Measurements from ENCODE around the gene EPHB1. TPM values are rescaled to one million over a fixed set of nuclear protein-coding genes. Genes with fewer than 3 reads are reported as not detected.

Gene EPHB1
- total RNA-seq = 10 to 100 TPM in 4 of 8 experiments, 1 to 10 TPM in 2, under 1 TPM in 1, not detected in 1; 0.31 to 21.1 (median 13.7) TPM

DNA sequence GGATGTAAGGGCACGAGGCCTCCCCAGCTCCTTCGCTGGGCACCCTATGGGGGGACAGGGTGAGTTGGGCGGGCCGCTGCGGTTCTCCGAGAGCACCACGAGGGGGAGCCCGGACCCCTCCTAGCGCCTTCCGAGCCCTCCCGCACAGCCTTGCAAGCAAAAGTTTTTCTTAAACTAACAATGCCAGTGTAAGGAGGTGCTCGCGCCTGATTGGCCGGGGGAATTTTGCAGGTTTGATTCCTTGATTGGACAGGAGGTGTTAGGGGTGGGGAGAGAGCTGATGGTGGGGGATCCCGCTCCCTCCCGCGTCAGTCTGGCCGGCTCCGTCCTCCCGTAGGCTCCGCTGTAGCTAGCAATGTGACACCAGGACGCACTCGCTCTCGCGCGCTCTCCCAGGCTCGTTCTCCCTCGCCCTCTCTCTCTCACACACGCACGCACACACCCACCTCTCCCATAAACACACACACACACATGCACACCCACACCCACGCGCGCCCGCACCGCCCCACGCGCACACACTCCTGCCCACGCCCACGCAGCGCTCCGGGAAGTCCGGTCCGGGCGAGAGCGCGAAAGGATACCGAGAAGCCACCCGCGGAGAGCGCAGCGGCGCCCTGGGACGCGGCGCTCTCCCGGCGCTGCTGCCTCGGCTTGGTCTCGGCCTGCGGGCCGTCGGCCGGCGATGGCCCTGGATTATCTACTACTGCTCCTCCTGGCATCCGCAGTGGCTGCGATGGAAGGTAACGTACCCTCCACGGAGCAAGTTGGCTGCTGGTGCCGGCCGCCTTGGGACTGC is at the start of gene EPHB1:
TSS of gene EPHB1 (plus strand) at position 311 of the 796 bp plus-strand sequence.
- WGBS, 10 experiments = 0 to 6% (median 1%) methylated on average over 3 to 23 of the region's 70 CpGs; no CpG with 5 or more reads in 5 of the 10 experiments
- Histone ChIP-seq H3K4me1 (replicated peaks in 1 of 2) (peaks cover 20% of the 10 kb centered on the region in 2 donors), H3K4me3 (peak within 1 kb of the TSS; percentile 51 to 64 (median 61)), H3K27ac (peak within 1 kb of the TSS in 1 of 2 donors; percentile 49)
- ATAC-seq (replicated peaks in 6 of 8) = peak; percentile 79 to 96 (median 84)
- in situ Hi-C loops (cut with MboI; ENCODE audit: low pct_unique_long_range_greater_than_20kb in 2 of 9, low sequenced_read_pairs in 9 of 9, unreplicated experiment in 9 of 9) = loop anchor here in 5 of 9 experiments (10.0 to 25.0 kb wide), 4 partner anchors 667 to 1100 kb away; no protein-coding TSS in a partner anchor

GRCh38 chr3:134748698-134749097 is 46.4 kb upstream of the EPHB1 start:
- no peaks in the 10 kb centered on the region for H3K4me1 ChIP-seq (replicated peaks in 1 of 2)
- 80% methylated on average over 1 of the region's 1 CpG; no CpG with 5 or more reads in 9 of the 10 experiments for WGBS, 10 experiments
- no peak overlapping the region for H3K4me3 ChIP-seq
- in situ Hi-C loops (cut with MboI; ENCODE audit: low pct_unique_long_range_greater_than_20kb in 2 of 9, low sequenced_read_pairs in 9 of 9, unreplicated experiment in 9 of 9) = no loop called here
- H3K27ac ChIP-seq = no peak overlapping the region
- ATAC-seq (replicated peaks in 6 of 8) = no peak

- ATAC-seq (replicated peaks in 6 of 8) = no peak
- Histone ChIP-seq H3K4me3 (no peak overlapping the region), H3K27ac (no peak overlapping the region), H3K4me1 (replicated peaks in 1 of 2) (no peaks in the 10 kb centered on the region)
- in situ Hi-C loops (cut with MboI; ENCODE audit: low pct_unique_long_range_greater_than_20kb in 2 of 9, low sequenced_read_pairs in 9 of 9, unreplicated experiment in 9 of 9) = no loop called here
- 57 to 100% (median 83%) methylated on average over 1 to 2 of the region's 2 CpGs; no CpG with 5 or more reads in 5 of the 10 experiments for WGBS, 10 experiments
These were observed 45.9 kb upstream of the EPHB1 start for GRCh38 chr3:134749174-134749573.

GRCh38 chr3:134749802-134750553 is 45.1 kb upstream of the EPHB1 start:
- 0 to 93% (median 68%) methylated on average over 1 to 4 of the region's 7 CpGs for WGBS, 10 experiments
- Histone ChIP-seq H3K27ac (no peak overlapping the region), H3K4me1 (replicated peaks in 1 of 2) (no peaks in the 10 kb centered on the region), H3K4me3 (no peak overlapping the region)
- no peak for ATAC-seq (replicated peaks in 6 of 8)
- in situ Hi-C loops (cut with MboI; ENCODE audit: low pct_unique_long_range_greater_than_20kb in 2 of 9, low sequenced_read_pairs in 9 of 9, unreplicated experiment in 9 of 9) = no loop called here

- H3K27ac ChIP-seq = no peak overlapping the region
- H3K4me1 ChIP-seq (replicated peaks in 1 of 2) = no peaks in the 10 kb centered on the region
- H3K4me3 ChIP-seq = no peak overlapping the region
- in situ Hi-C loops (cut with MboI; ENCODE audit: low pct_unique_long_range_greater_than_20kb in 2 of 9, low sequenced_read_pairs in 9 of 9, unreplicated experiment in 9 of 9) = no loop called here
- WGBS, 10 experiments = 43 to 100% (median 63%) methylated on average over 1 to 2 of the region's 2 CpGs; no CpG with 5 or more reads in 4 of the 10 experiments
- ATAC-seq (replicated peaks in 6 of 8) = no peak
These were observed 43.2 kb upstream of the EPHB1 start for GRCh38 chr3:134751831-134752230.

- 24 to 100% (median 61%) methylated on average over 1 to 7 of the region's 9 CpGs; no CpG with 5 or more reads in 1 of the 10 experiments for WGBS, 10 experiments
- H3K27ac ChIP-seq = no peak overlapping the region
- H3K4me3 ChIP-seq = no peak overlapping the region
- ATAC-seq (replicated peaks in 6 of 8) = no peak
- in situ Hi-C loops (cut with MboI; ENCODE audit: low pct_unique_long_range_greater_than_20kb in 2 of 9, low sequenced_read_pairs in 9 of 9, unreplicated experiment in 9 of 9) = no loop called here
- H3K4me1 ChIP-seq (replicated peaks in 1 of 2) = no peaks in the 10 kb centered on the region
These were observed 42.1 kb upstream of the EPHB1 start for GRCh38 chr3:134752761-134753461.

DNA sequence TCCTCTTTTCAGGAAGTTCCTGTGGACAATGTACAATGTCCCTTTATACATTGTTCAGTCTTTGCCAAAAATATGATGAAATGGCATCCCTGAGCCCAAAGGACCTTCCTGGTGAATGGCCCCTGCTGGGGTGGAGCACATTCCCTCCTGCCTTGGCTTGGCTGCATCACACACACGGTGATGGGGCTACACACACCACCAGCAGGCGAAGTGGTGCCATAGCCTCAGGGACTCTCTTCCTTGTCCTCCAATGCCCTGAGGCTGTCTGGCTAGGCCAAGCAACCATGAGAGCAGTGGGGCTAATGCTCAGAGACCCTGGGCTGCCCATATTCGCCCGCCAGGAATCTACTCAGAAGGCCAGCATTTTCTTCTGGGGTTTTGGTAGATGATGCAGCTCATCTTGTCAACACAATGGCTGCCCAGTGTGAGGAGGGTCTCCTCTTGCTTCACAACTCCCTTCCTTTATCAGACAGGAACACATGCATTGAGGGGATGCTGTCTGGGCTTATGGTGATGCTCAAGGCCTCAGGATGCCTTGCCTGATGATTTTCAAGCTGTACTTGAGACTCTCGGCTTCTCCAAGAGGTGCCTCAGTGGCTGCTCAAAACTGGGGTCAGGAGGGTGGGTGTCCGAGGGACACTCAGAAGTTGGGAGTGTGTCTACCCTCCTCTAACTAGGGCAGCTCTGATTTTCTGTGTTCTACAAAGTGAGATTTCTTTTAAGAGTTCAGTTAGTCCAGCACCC is 40.9 kb upstream of the EPHB1 start:
- in situ Hi-C loops (cut with MboI; ENCODE audit: low pct_unique_long_range_greater_than_20kb in 2 of 9, low sequenced_read_pairs in 9 of 9, unreplicated experiment in 9 of 9) = no loop called here
- H3K27ac ChIP-seq = no peak overlapping the region
- no peak for ATAC-seq (replicated peaks in 6 of 8)
- no peak overlapping the region for H3K4me3 ChIP-seq
- WGBS, 10 experiments = 28 to 92% (median 53%) methylated on average over 2 to 4 of the region's 6 CpGs; no CpG with 5 or more reads in 5 of the 10 experiments
- H3K4me1 ChIP-seq (replicated peaks in 1 of 2) = no peaks in the 10 kb centered on the region

- WGBS, 10 experiments = 40 to 100% (median 70%) methylated on average over 1 to 2 of the region's 4 CpGs; no CpG with 5 or more reads in 7 of the 10 experiments
- Histone ChIP-seq H3K4me3 (no peak overlapping the region), H3K4me1 (replicated peaks in 1 of 2) (no peaks in the 10 kb centered on the region), H3K27ac (no peak overlapping the region)
- in situ Hi-C loops (cut with MboI; ENCODE audit: low pct_unique_long_range_greater_than_20kb in 2 of 9, low sequenced_read_pairs in 9 of 9, unreplicated experiment in 9 of 9) = no loop called here
- ATAC-seq (replicated peaks in 6 of 8) = peak in 3 of 8 experiments; percentile 63 to 94 (median 79)
These were observed 40.1 kb upstream of the EPHB1 start for GRCh38 chr3:134754768-134755559.

DNA sequence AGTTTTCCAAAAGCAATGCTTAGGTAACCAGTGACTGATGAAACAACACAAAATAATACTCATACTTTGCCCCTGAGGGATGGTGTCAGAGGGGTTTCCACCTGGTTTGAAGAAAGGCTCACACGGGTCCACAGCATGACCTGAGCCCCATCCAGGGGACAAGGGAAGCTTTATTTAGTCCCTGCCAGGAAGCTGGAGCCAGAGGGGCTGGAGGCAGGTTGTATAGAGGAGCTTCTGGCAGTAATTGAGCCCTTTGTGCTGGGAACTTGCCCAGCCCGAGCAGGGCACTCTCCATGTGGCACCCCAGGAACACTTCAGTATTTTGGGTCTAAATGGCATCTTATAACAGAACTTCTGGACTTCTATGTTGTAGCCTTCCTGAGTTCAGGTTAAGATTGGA is 39.2 kb upstream of the EPHB1 start:
- Histone ChIP-seq H3K4me3 (no peak overlapping the region), H3K27ac (no peak overlapping the region), H3K4me1 (replicated peaks in 1 of 2) (no peaks in the 10 kb centered on the region)
- 0 to 78% (median 20%) methylated on average over 1 to 2 of the region's 2 CpGs; no CpG with 5 or more reads in 5 of the 10 experiments for WGBS, 10 experiments
- in situ Hi-C loops (cut with MboI; ENCODE audit: low pct_unique_long_range_greater_than_20kb in 2 of 9, low sequenced_read_pairs in 9 of 9, unreplicated experiment in 9 of 9) = no loop called here
- no peak for ATAC-seq (replicated peaks in 6 of 8)

DNA sequence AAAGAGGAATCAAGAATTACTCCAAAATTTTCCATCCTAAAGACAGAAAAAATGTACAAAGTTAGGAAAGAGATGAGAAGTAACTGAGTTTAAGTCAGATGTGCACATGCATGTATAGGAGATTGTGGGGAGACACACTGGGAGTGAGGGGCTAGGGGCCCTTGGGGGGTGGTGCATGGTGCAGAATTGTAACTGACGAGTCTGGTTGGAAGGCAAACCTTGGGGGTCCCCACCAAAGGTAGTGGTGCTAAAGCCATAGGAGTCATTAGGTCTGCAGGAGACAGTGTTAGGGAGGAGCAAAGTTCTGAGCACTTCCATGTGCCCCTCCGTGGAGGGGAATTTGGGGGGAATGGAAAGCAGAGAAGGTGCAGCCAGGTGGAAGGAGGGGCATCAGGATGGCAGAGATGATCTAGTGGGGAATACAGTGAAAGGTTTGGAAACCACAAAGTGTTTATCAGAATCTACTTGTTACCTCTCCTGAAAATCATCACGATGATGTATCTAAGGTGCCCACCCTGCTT is 37.5 kb upstream of the EPHB1 start:
- no peak for ATAC-seq (replicated peaks in 6 of 8)
- no peak overlapping the region for H3K27ac ChIP-seq
- no peaks in the 10 kb centered on the region for H3K4me1 ChIP-seq (replicated peaks in 1 of 2)
- in situ Hi-C loops (cut with MboI; ENCODE audit: low pct_unique_long_range_greater_than_20kb in 2 of 9, low sequenced_read_pairs in 9 of 9, unreplicated experiment in 9 of 9) = no loop called here
- no peak overlapping the region for H3K4me3 ChIP-seq
- 0 to 100% (median 67%) methylated on average over 1 to 3 of the region's 3 CpGs; no CpG with 5 or more reads in 1 of the 10 experiments for WGBS, 10 experiments

DNA sequence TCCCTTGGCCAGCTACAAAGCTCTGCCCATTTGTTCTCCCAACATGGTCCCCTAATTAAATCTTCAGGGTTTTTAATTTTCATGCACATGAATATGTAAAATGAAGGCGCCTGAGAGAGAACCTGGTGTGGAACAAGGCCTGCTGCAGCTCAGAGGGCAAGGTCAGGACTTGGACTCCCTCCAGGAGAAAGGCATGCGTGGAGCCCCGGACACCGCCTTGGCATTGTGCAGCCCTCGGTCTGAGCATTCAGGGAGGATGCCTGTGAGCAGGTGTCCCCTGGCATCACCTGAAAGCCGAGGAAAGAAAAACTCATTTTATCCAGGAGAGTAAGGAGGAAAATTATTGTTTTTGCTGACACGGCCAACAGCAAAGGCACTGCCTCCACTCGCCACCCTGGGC is 33.8 kb upstream of the EPHB1 start:
- Histone ChIP-seq H3K4me1 (replicated peaks in 1 of 2) (no peaks in the 10 kb centered on the region), H3K4me3 (no peak overlapping the region), H3K27ac (no peak overlapping the region)
- in situ Hi-C loops (cut with MboI; ENCODE audit: low pct_unique_long_range_greater_than_20kb in 2 of 9, low sequenced_read_pairs in 9 of 9, unreplicated experiment in 9 of 9) = no loop called here
- WGBS, 10 experiments = 0 to 80% (median 57%) methylated on average over 1 to 5 of the region's 8 CpGs; no CpG with 5 or more reads in 5 of the 10 experiments
- ATAC-seq (replicated peaks in 6 of 8) = no peak

Measured in motor neuron (in vitro differentiated cells).